Spinal cord (tissue), 10 donors: ENCODE data around the gene LMBR1L. TPM values are rescaled to one million over a fixed set of nuclear protein-coding genes. Genes with fewer than 3 reads are reported as not detected.
"Not testable (repeated sequence)": the region's sequence is repeated elsewhere in the genome, so short reads cannot be mapped to it uniquely, and the experiment has no call there.

Source experiments
- DNase-seq, 6 donors: peaks; one replicate each; pipeline versions ENCODE4 v3.0.0 to v3.0.0-alpha.2; 2013 to 2015; ENCODE audit warnings: low spot score in 6 of 6, low read depth in 4 of 6
- H3K27ac ChIP-seq: one replicate; pipeline ENCODE4 v1.5.1; 2013; ENCODE audit warnings: low read depth, low read length, control low read depth
- H3K27me3 ChIP-seq: one replicate; pipeline ENCODE4 v1.6.1; 2013; ENCODE audit warnings: low read length; ENCODE audit not compliant: control insufficient read depth, insufficient read depth
- H3K36me3 ChIP-seq: one replicate; pipeline ENCODE4 v1.6.1; 2013; ENCODE audit warnings: low read length; ENCODE audit not compliant: control insufficient read depth, insufficient read depth
- H3K4me1 ChIP-seq: one replicate; pipeline ENCODE4 v1.6.1; 2013; ENCODE audit warnings: low read length; ENCODE audit not compliant: control insufficient read depth, insufficient read depth
- H3K4me3 ChIP-seq: one replicate; pipeline ENCODE4 v1.5.1; 2013; ENCODE audit warnings: low read depth, low read length, control low read depth
- H3K9me3 ChIP-seq: one replicate; pipeline ENCODE4 v1.6.1; 2013; ENCODE audit warnings: low read length; ENCODE audit not compliant: control insufficient read depth, insufficient read depth
- WGBS: methylation state at CpG from one replicate; pipeline ENCODE4 v1.1.5; 2013; ENCODE audit warnings: missing lambda C conversion rate; ENCODE audit not compliant: insufficient coverage; 5-methylcytosine and 5-hydroxymethylcytosine counted together
- polyA plus RNA-seq, 2 donors: library from polyadenylated mRNA; unstranded; fragments of 120-200 nt; gene quantifications; one replicate each; pipeline ENCODE4 v1.2.1, GENCODE V29; 2013; ENCODE audit not compliant: insufficient read length in 2 of 2
- total RNA-seq, 2 donors: library from RNA; depleted of rRNA in 1 of 2; stranded (reverse); fragments of 120-200 nt in 1 of 2; fragments of >200 nt in 1 of 2; gene quantifications; one replicate each; pipeline versions ENCODE4 v1.2.3 to v1.2.4, GENCODE V29; 2013 to 2014
- donor health status: healthy.

The LMBR1L gene
- total and polyA plus RNA-seq, 4 donors, result 38.0 to 127 (median 64.7) TPM

- H3K27me3 ChIP-seq, H3K36me3 ChIP-seq, H3K4me3 ChIP-seq, H3K9me3 ChIP-seq, DNase-seq, H3K4me1 ChIP-seq, H3K27ac ChIP-seq: not testable (repeated sequence)
- no CpG with 5 or more reads among the region's 3 CpGs for WGBS
Observed at GRCh38 chr12:49136997-49137396, 26.4 kb upstream of the LMBR1L start.

- Histone ChIP-seq H3K4me1 (peaks cover 17% of the 10 kb centered on the region), H3K4me3 (no peak overlapping the region), H3K9me3 (no peaks in the 10 kb centered on the region), H3K27ac (peak overlapping the region; percentile 67), H3K27me3 (no peaks in the 10 kb centered on the region), H3K36me3 (peaks cover 14% of the 10 kb centered on the region)
- DNase-seq, result no peak
- no CpG with 5 or more reads among the region's 10 CpGs for WGBS
Observed at GRCh38 chr12:49133590-49133989, 22.9 kb upstream of the LMBR1L start.

GRCh38 chr12:49133014-49133413, 22.4 kb upstream of the LMBR1L start:
- Histone ChIP-seq H3K27me3 (no peaks in the 10 kb centered on the region), H3K27ac (peak overlapping the region; percentile 67), H3K9me3 (no peaks in the 10 kb centered on the region), H3K4me3 (peak overlapping the region; percentile 4), H3K4me1 (peaks cover 17% of the 10 kb centered on the region), H3K36me3 (peaks cover 15% of the 10 kb centered on the region)
- WGBS, result no CpG with 5 or more reads among the region's 5 CpGs
- peak in 2 of 6 donors; percentile 17 to 34 for DNase-seq

GRCh38 chr12:49131894-49132461, 21.3 kb upstream of the LMBR1L start:
- peak in 1 of 6 donors; percentile 54 for DNase-seq
- H3K9me3 ChIP-seq, result no peaks in the 10 kb centered on the region
- no peaks in the 10 kb centered on the region for H3K27me3 ChIP-seq
- H3K36me3 ChIP-seq, result peaks cover 17% of the 10 kb centered on the region
- peak overlapping the region; percentile 88 for H3K27ac ChIP-seq
- H3K4me1 ChIP-seq, result peaks cover 17% of the 10 kb centered on the region
- peak overlapping the region; percentile 64 for H3K4me3 ChIP-seq
- 3% methylated on average over 4 of the region's 9 CpGs for WGBS

- Histone ChIP-seq H3K4me3 (peak within 1 kb of the TSS; percentile 100), H3K4me1 (peaks cover 17% of the 10 kb centered on the region), H3K27me3 (no peaks in the 10 kb centered on the region), H3K27ac (peak within 1 kb of the TSS; percentile 100), H3K36me3 (peaks cover 17% of the 10 kb centered on the region), H3K9me3 (no peaks in the 10 kb centered on the region)
- DNase-seq, result peak; percentile 74 to 97 (median 88)
- WGBS, result 0% methylated on average over 78 of the region's 79 CpGs
Observed at GRCh38 chr12:49131051-49131893, 20.6 kb upstream of the LMBR1L start, which contains the start of gene TUBA1B. Gene TUBA1B, minus strand, starts transcription at chr12:49131395. Its CDS starts 95 bp downstream, at chr12:49131300.

- Histone ChIP-seq H3K4me1 (peaks cover 17% of the 10 kb centered on the region), H3K27ac (peak overlapping the region; percentile 100), H3K36me3 (peaks cover 17% of the 10 kb centered on the region), H3K9me3 (no peaks in the 10 kb centered on the region), H3K4me3 (peak overlapping the region; percentile 100), H3K27me3 (no peaks in the 10 kb centered on the region)
- under 1% methylated on average over 66 of the region's 66 CpGs for WGBS
- DNase-seq, result peak; percentile 77 to 98 (median 88)
Observed at GRCh38 chr12:49130151-49131050, 19.8 kb upstream of the LMBR1L start.

GRCh38 chr12:49129332-49130150, 18.9 kb upstream of the LMBR1L start:
- Histone ChIP-seq H3K4me1 (peaks cover 17% of the 10 kb centered on the region), H3K9me3 (no peaks in the 10 kb centered on the region), H3K4me3 (peak overlapping the region; percentile 100), H3K27ac (peak overlapping the region; percentile 100), H3K27me3 (no peaks in the 10 kb centered on the region), H3K36me3 (peaks cover 17% of the 10 kb centered on the region)
- DNase-seq, result no peak
- WGBS, result 66% methylated on average over 9 of the region's 18 CpGs

GRCh38 chr12:49127971-49128370, 17.3 kb upstream of the LMBR1L start:
- not testable (repeated sequence) for H3K27ac ChIP-seq, DNase-seq, H3K27me3 ChIP-seq, H3K9me3 ChIP-seq, H3K4me3 ChIP-seq
- Histone ChIP-seq H3K4me1 (peaks cover 15% of the 10 kb centered on the region), H3K36me3 (peaks cover 17% of the 10 kb centered on the region)
- WGBS, result no CpG with 5 or more reads among the region's 8 CpGs
